ENCODE results near the gene GALNS. TPM values are rescaled to one million over a fixed set of nuclear protein-coding genes. Genes with fewer than 3 reads are reported as not detected.
A peak's percentile ranks its signal among the peaks of the same experiment; 100 is the strongest.
"Not testable (repeated sequence)": the region's sequence is repeated elsewhere in the genome, so short reads cannot be mapped to it uniquely, and the experiment has no call there.

The GALNS gene
- total and polyA plus RNA-seq, 4 donors: 9.3 to 44.1 (median 28.9) TPM

GRCh38 chr16:88771781-88772180 is 85.0 kb downstream of the GALNS start:
- H3K27ac ChIP-seq (ENCODE audit: low read depth in 1 of 2, low read length in 2 of 2); intact Hi-C loops (cut with DNase I): not testable (repeated sequence)
- WGBS, 2 donors: 97 to 98% methylated on average over 11 to 18 of the region's 23 CpGs

GRCh38 chr16:88771294-88771772 is 85.4 kb downstream of the GALNS start:
- ATAC-seq (ENCODE audit: low FRiP score): no peak
- intact Hi-C loops (cut with DNase I): no loop called here
- DNase-seq: no peak
- H3K27ac ChIP-seq (ENCODE audit: low read depth in 1 of 2, low read length in 2 of 2): no peak overlapping the region
- H3K9me3 ChIP-seq (ENCODE audit: control insufficient read depth, low read length): no peaks in the 10 kb centered on the region
- 90 to 91% methylated on average over 19 of the region's 19 CpGs for WGBS, 2 donors
- H3K4me1 ChIP-seq (ENCODE audit: control insufficient read depth in 1 of 2, insufficient read depth in 2 of 2, low read length in 2 of 2): no peaks in the 10 kb centered on the region
- H3K27me3 ChIP-seq (ENCODE audit: control insufficient read depth in 1 of 2, insufficient read depth in 2 of 2, low read length in 1 of 2): no peaks in the 10 kb centered on the region
- H3K36me3 ChIP-seq (ENCODE audit: control insufficient read depth in 1 of 2, insufficient read depth in 2 of 2, low read length in 1 of 2): no peaks in the 10 kb centered on the region
- H3K4me3 ChIP-seq (ENCODE audit: low read length in 2 of 2): no peak overlapping the region

More at GRCh38 chr16:88771781-88772180, 85.0 kb downstream of the GALNS start:
- H3K4me3 ChIP-seq (ENCODE audit: low read length in 2 of 2); ATAC-seq (ENCODE audit: low FRiP score); H3K27me3 ChIP-seq (ENCODE audit: control insufficient read depth in 1 of 2, insufficient read depth in 2 of 2, low read length in 1 of 2); DNase-seq; H3K9me3 ChIP-seq (ENCODE audit: control insufficient read depth, low read length); H3K4me1 ChIP-seq (ENCODE audit: control insufficient read depth in 1 of 2, insufficient read depth in 2 of 2, low read length in 2 of 2); H3K36me3 ChIP-seq (ENCODE audit: control insufficient read depth in 1 of 2, insufficient read depth in 2 of 2, low read length in 1 of 2): not testable (repeated sequence)

- Histone ChIP-seq H3K4me1 (ENCODE audit: control insufficient read depth in 1 of 2, insufficient read depth in 2 of 2, low read length in 2 of 2) (no peaks in the 10 kb centered on the region), H3K4me3 (ENCODE audit: low read length in 2 of 2) (no peak overlapping the region), H3K36me3 (ENCODE audit: control insufficient read depth in 1 of 2, insufficient read depth in 2 of 2, low read length in 1 of 2) (no peaks in the 10 kb centered on the region), H3K9me3 (ENCODE audit: control insufficient read depth, low read length) (no peaks in the 10 kb centered on the region), H3K27me3 (ENCODE audit: control insufficient read depth in 1 of 2, insufficient read depth in 2 of 2, low read length in 1 of 2) (no peaks in the 10 kb centered on the region), H3K27ac (ENCODE audit: low read depth in 1 of 2, low read length in 2 of 2) (no peak overlapping the region)
- ATAC-seq (ENCODE audit: low FRiP score): no peak
- WGBS, 2 donors: 62 to 67% methylated on average over 32 to 41 of the region's 41 CpGs
- intact Hi-C loops (cut with DNase I): no loop called here
- DNase-seq: no peak
These were observed 86.1 kb downstream of the GALNS start for GRCh38 chr16:88770461-88771293.

- H3K9me3 ChIP-seq (ENCODE audit: control insufficient read depth, low read length): no peaks in the 10 kb centered on the region
- no peak overlapping the region for H3K4me3 ChIP-seq (ENCODE audit: low read length in 2 of 2)
- H3K27ac ChIP-seq (ENCODE audit: low read depth in 1 of 2, low read length in 2 of 2): no peak overlapping the region
- H3K4me1 ChIP-seq (ENCODE audit: control insufficient read depth in 1 of 2, insufficient read depth in 2 of 2, low read length in 2 of 2): no peaks in the 10 kb centered on the region
- intact Hi-C loops (cut with DNase I): no loop called here
- WGBS, 2 donors: 80 to 81% methylated on average over 30 of the region's 30 CpGs
- ATAC-seq (ENCODE audit: low FRiP score): no peak
- DNase-seq: no peak
- no peaks in the 10 kb centered on the region for H3K27me3 ChIP-seq (ENCODE audit: control insufficient read depth in 1 of 2, insufficient read depth in 2 of 2, low read length in 1 of 2)
- no peaks in the 10 kb centered on the region for H3K36me3 ChIP-seq (ENCODE audit: control insufficient read depth in 1 of 2, insufficient read depth in 2 of 2, low read length in 1 of 2)
These were observed 86.9 kb downstream of the GALNS start for GRCh38 chr16:88769617-88770460.

- no peaks in the 10 kb centered on the region for H3K36me3 ChIP-seq (ENCODE audit: control insufficient read depth in 1 of 2, insufficient read depth in 2 of 2, low read length in 1 of 2)
- no peaks in the 10 kb centered on the region for H3K27me3 ChIP-seq (ENCODE audit: control insufficient read depth in 1 of 2, insufficient read depth in 2 of 2, low read length in 1 of 2)
- ATAC-seq (ENCODE audit: low FRiP score) (peak; percentile 45), DNase-seq (peak; percentile 72 to 86)
- no peak overlapping the region for H3K27ac ChIP-seq (ENCODE audit: low read depth in 1 of 2, low read length in 2 of 2)
- no peaks in the 10 kb centered on the region for H3K9me3 ChIP-seq (ENCODE audit: control insufficient read depth, low read length)
- no peak overlapping the region for H3K4me3 ChIP-seq (ENCODE audit: low read length in 2 of 2)
- WGBS, 2 donors: 18 to 26% methylated on average over 24 of the region's 24 CpGs
- intact Hi-C loops (cut with DNase I): no loop called here
- no peaks in the 10 kb centered on the region for H3K4me1 ChIP-seq (ENCODE audit: control insufficient read depth in 1 of 2, insufficient read depth in 2 of 2, low read length in 2 of 2)
These were observed 88.5 kb downstream of the GALNS start for GRCh38 chr16:88768071-88768783.

GRCh38 chr16:88767546-88768070 is 89.1 kb downstream of the GALNS start:
- no peaks in the 10 kb centered on the region for H3K4me1 ChIP-seq (ENCODE audit: control insufficient read depth in 1 of 2, insufficient read depth in 2 of 2, low read length in 2 of 2)
- H3K27ac ChIP-seq (ENCODE audit: low read depth in 1 of 2, low read length in 2 of 2): no peak overlapping the region
- H3K4me3 ChIP-seq (ENCODE audit: low read length in 2 of 2): no peak overlapping the region
- ATAC-seq (ENCODE audit: low FRiP score) (no peak), DNase-seq (no peak)
- no peaks in the 10 kb centered on the region for H3K36me3 ChIP-seq (ENCODE audit: control insufficient read depth in 1 of 2, insufficient read depth in 2 of 2, low read length in 1 of 2)
- H3K9me3 ChIP-seq (ENCODE audit: control insufficient read depth, low read length): no peaks in the 10 kb centered on the region
- 63 to 77% methylated on average over 12 of the region's 12 CpGs for WGBS, 2 donors
- no peaks in the 10 kb centered on the region for H3K27me3 ChIP-seq (ENCODE audit: control insufficient read depth in 1 of 2, insufficient read depth in 2 of 2, low read length in 1 of 2)
- intact Hi-C loops (cut with DNase I): no loop called here

- DNase-seq: no peak
- Histone ChIP-seq H3K36me3 (ENCODE audit: control insufficient read depth in 1 of 2, insufficient read depth in 2 of 2, low read length in 1 of 2) (no peaks in the 10 kb centered on the region), H3K4me3 (ENCODE audit: low read length in 2 of 2) (no peak overlapping the region), H3K4me1 (ENCODE audit: control insufficient read depth in 1 of 2, insufficient read depth in 2 of 2, low read length in 2 of 2) (no peaks in the 10 kb centered on the region), H3K27me3 (ENCODE audit: control insufficient read depth in 1 of 2, insufficient read depth in 2 of 2, low read length in 1 of 2) (no peaks in the 10 kb centered on the region), H3K27ac (ENCODE audit: low read depth in 1 of 2, low read length in 2 of 2) (no peak overlapping the region), H3K9me3 (ENCODE audit: control insufficient read depth, low read length) (no peaks in the 10 kb centered on the region)
- ATAC-seq (ENCODE audit: low FRiP score): no peak
- intact Hi-C loops (cut with DNase I): no loop called here
- WGBS, 2 donors: 85 to 89% methylated on average over 11 of the region's 11 CpGs
These were observed 89.8 kb downstream of the GALNS start for GRCh38 chr16:88766975-88767374.

- Histone ChIP-seq H3K27ac (ENCODE audit: low read depth in 1 of 2, low read length in 2 of 2) (no peak overlapping the region), H3K4me3 (ENCODE audit: low read length in 2 of 2) (no peak overlapping the region), H3K27me3 (ENCODE audit: control insufficient read depth in 1 of 2, insufficient read depth in 2 of 2, low read length in 1 of 2) (no peaks in the 10 kb centered on the region), H3K9me3 (ENCODE audit: control insufficient read depth, low read length) (no peaks in the 10 kb centered on the region), H3K4me1 (ENCODE audit: control insufficient read depth in 1 of 2, insufficient read depth in 2 of 2, low read length in 2 of 2) (no peaks in the 10 kb centered on the region), H3K36me3 (ENCODE audit: control insufficient read depth in 1 of 2, insufficient read depth in 2 of 2, low read length in 1 of 2) (no peaks in the 10 kb centered on the region)
- ATAC-seq (ENCODE audit: low FRiP score) (no peak), DNase-seq (no peak)
- intact Hi-C loops (cut with DNase I): no loop called here
- WGBS, 2 donors: 72 to 76% methylated on average over 9 of the region's 9 CpGs
These were observed 91.8 kb downstream of the GALNS start for GRCh38 chr16:88764913-88765349.
